ENCODE measurements around the gene MEA1. TPM values are rescaled to one million over a fixed set of nuclear protein-coding genes. Genes with fewer than 3 reads are reported as not detected.
"Not testable (repeated sequence)": the region's sequence is repeated elsewhere in the genome, so short reads cannot be mapped to it uniquely, and the experiment has no call there.

Gene MEA1
- total and polyA plus RNA-seq, 2 donors (not counting 1 experiment from before 2014, with no cell fraction given), result 60.9 to 81.0 TPM

DNA sequence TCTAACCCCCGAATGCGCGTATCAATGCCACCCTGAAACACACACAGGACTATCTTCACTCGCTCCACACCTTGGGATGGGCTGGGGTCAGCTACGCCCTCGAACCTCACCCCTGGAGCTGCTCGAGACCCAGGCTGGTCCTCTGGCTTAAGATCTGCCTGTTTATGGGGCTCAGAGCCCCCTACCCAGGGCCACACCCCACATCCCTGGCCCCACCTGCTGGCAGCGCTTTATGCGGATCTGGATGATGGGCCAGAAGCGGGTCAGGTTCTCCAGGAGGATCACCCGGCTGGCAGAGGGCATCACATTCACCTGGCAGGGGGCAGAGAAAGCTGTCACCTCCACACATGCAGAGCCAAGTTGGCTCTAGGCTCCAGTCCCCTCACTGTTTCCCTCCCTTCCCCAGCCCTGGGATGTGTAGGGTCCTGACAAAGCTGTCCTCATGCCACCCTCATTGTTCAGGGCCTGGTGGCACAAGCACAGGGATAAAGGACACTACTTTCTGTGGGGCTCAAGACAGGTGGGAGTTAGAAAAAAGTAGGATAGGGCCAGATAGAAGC lies 31.7 kb upstream of the MEA1 start:
- Histone ChIP-seq H3K27me3 (ENCODE audit: control insufficient read depth, insufficient read depth, low read length) (no peaks in the 10 kb centered on the region), H3K9ac (ENCODE audit: insufficient read depth, low read length) (no peak overlapping the region), H3K36me3 (ENCODE audit: control insufficient read depth, insufficient read depth, low read length) (peaks cover 24% of the 10 kb centered on the region), H4K20me1 (ENCODE audit: control insufficient read depth, extremely low read depth, insufficient read depth, low read length) (no peaks in the 10 kb centered on the region), H3K4me2 (ENCODE audit: extremely low read depth, insufficient read depth, low read length) (no peak overlapping the region), H2AFZ (ENCODE audit: low read length) (no peak overlapping the region), H3K79me2 (ENCODE audit: control insufficient read depth, insufficient read depth, low read length) (no peaks in the 10 kb centered on the region), H3K27ac (ENCODE audit: insufficient read depth, low read length) (no peak overlapping the region), H3K4me1 (ENCODE audit: control insufficient read depth, extremely low read depth, insufficient read depth, low read length) (no peaks in the 10 kb centered on the region), H3K9me3 (ENCODE audit: control insufficient read depth, insufficient read depth, low read depth, low read length) (no peaks in the 10 kb centered on the region), H3K4me3 (replicated peaks in 1 of 4; ENCODE audit: control extremely low read depth in 1 of 4, insufficient read depth in 1 of 4, low read depth in 3 of 4, low read length in 4 of 4) (no peak overlapping the region)
- TF ChIP-seq, protein P1, sequence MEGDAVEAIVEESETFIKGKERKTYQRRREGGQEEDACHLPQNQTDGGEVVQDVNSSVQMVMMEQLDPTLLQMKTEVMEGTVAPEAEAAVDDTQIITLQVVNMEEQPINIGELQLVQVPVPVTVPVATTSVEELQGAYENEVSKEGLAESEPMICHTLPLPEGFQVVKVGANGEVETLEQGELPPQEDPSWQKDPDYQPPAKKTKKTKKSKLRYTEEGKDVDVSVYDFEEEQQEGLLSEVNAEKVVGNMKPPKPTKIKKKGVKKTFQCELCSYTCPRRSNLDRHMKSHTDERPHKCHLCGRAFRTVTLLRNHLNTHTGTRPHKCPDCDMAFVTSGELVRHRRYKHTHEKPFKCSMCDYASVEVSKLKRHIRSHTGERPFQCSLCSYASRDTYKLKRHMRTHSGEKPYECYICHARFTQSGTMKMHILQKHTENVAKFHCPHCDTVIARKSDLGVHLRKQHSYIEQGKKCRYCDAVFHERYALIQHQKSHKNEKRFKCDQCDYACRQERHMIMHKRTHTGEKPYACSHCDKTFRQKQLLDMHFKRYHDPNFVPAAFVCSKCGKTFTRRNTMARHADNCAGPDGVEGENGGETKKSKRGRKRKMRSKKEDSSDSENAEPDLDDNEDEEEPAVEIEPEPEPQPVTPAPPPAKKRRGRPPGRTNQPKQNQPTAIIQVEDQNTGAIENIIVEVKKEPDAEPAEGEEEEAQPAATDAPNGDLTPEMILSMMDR (conservative IDR thresholded peaks at IDR 0.05 in 1 of 2, IDR thresholded peaks at IDR 0.05 in 1 of 2; ENCODE audit: low read depth in 1 of 2, low read length in 2 of 2), result no peak
- TF ChIP-seq EZH2 (IDR thresholded peaks at IDR 0.05; ENCODE audit: low read length, missing control alignments), result no peak
- no peak for DNase-seq (ENCODE audit: low read depth in 2 of 2)

DNA sequence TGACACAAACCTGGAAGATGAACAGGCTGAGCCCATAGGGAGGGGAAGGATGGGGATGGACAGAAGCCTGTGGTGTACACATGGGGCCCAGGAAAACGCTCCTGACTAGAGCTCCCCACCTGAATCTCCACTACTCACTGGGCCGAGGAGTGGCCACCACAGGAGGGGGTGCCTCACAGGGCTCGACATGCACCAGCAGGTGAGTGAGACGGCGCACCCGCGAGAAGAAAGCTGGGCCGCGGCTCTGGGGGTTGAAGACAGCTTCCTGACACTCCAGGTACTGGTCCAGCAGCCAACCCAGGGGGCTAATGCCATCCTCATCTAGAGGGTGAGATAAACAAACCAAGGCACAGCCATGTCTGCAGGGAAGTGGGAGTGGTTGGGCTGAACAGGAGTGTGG lies 29.6 kb upstream of the MEA1 start:
- H3K4me3 ChIP-seq (replicated peaks in 1 of 4; ENCODE audit: control extremely low read depth in 1 of 4, insufficient read depth in 1 of 4, low read depth in 3 of 4, low read length in 4 of 4), result no peak overlapping the region

DNA sequence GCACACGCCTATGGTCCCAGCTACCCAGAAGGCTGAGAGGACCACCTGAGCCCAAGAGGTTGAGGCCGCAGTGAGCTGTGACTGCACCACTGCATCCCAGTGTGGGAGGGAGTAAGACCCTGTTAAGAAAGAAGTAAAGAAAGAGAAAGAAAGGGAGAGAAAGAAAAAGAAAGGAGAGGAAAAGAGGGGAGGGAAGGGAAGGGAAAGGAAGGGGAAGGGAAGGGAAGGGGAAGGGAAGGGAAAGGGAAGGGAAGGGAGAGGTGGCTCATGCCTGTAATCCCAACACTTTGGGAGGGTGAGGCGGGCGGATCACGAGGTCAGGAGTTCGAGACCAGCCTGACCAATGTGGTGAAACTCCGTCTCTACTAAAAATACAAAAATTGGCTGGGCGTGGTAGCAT lies 27.7 kb upstream of the MEA1 start:
- not testable (repeated sequence) for H3K27me3 ChIP-seq (ENCODE audit: control insufficient read depth, insufficient read depth, low read length); H2AFZ ChIP-seq (ENCODE audit: low read length); DNase-seq (ENCODE audit: low read depth in 2 of 2); H3K79me2 ChIP-seq (ENCODE audit: control insufficient read depth, insufficient read depth, low read length); H4K20me1 ChIP-seq (ENCODE audit: control insufficient read depth, extremely low read depth, insufficient read depth, low read length); H3K27ac ChIP-seq (ENCODE audit: insufficient read depth, low read length); H3K4me3 ChIP-seq (replicated peaks in 1 of 4; ENCODE audit: control extremely low read depth in 1 of 4, insufficient read depth in 1 of 4, low read depth in 3 of 4, low read length in 4 of 4); H3K9me3 ChIP-seq (ENCODE audit: control insufficient read depth, insufficient read depth, low read depth, low read length); H3K9ac ChIP-seq (ENCODE audit: insufficient read depth, low read length); H3K4me1 ChIP-seq (ENCODE audit: control insufficient read depth, extremely low read depth, insufficient read depth, low read length); H3K4me2 ChIP-seq (ENCODE audit: extremely low read depth, insufficient read depth, low read length)
- H3K36me3 ChIP-seq (ENCODE audit: control insufficient read depth, insufficient read depth, low read length), result peaks cover 30% of the 10 kb centered on the region

More for the DNA sequence above, 29.6 kb upstream of the MEA1 start:
- H4K20me1 ChIP-seq (ENCODE audit: control insufficient read depth, extremely low read depth, insufficient read depth, low read length), result no peaks in the 10 kb centered on the region
- H3K9ac ChIP-seq (ENCODE audit: insufficient read depth, low read length), result no peak overlapping the region
- no peak overlapping the region for H3K4me2 ChIP-seq (ENCODE audit: extremely low read depth, insufficient read depth, low read length)
- no peak overlapping the region for H3K27ac ChIP-seq (ENCODE audit: insufficient read depth, low read length)
- no peaks in the 10 kb centered on the region for H3K9me3 ChIP-seq (ENCODE audit: control insufficient read depth, insufficient read depth, low read depth, low read length)
- no peak for DNase-seq (ENCODE audit: low read depth in 2 of 2)
- no peaks in the 10 kb centered on the region for H3K4me1 ChIP-seq (ENCODE audit: control insufficient read depth, extremely low read depth, insufficient read depth, low read length)
- H3K79me2 ChIP-seq (ENCODE audit: control insufficient read depth, insufficient read depth, low read length), result no peaks in the 10 kb centered on the region
- no peak for TF ChIP-seq EZH2 (IDR thresholded peaks at IDR 0.05; ENCODE audit: low read length, missing control alignments)
- TF ChIP-seq, protein P1 (conservative IDR thresholded peaks at IDR 0.05 in 1 of 2, IDR thresholded peaks at IDR 0.05 in 1 of 2; ENCODE audit: low read depth in 1 of 2, low read length in 2 of 2), result no peak
- H2AFZ ChIP-seq (ENCODE audit: low read length), result no peak overlapping the region
- no peaks in the 10 kb centered on the region for H3K27me3 ChIP-seq (ENCODE audit: control insufficient read depth, insufficient read depth, low read length)
- H3K36me3 ChIP-seq (ENCODE audit: control insufficient read depth, insufficient read depth, low read length), result peaks cover 28% of the 10 kb centered on the region
